SK-N-DZ (cell line): Measurements from ENCODE around the gene RAMP3.

Source experiments
- DNase-seq: peaks from one replicate; pipeline ENCODE4 v3.0.0-alpha.2; 2015; ENCODE audit warnings: low spot score

Gene RAMP3

DNA sequence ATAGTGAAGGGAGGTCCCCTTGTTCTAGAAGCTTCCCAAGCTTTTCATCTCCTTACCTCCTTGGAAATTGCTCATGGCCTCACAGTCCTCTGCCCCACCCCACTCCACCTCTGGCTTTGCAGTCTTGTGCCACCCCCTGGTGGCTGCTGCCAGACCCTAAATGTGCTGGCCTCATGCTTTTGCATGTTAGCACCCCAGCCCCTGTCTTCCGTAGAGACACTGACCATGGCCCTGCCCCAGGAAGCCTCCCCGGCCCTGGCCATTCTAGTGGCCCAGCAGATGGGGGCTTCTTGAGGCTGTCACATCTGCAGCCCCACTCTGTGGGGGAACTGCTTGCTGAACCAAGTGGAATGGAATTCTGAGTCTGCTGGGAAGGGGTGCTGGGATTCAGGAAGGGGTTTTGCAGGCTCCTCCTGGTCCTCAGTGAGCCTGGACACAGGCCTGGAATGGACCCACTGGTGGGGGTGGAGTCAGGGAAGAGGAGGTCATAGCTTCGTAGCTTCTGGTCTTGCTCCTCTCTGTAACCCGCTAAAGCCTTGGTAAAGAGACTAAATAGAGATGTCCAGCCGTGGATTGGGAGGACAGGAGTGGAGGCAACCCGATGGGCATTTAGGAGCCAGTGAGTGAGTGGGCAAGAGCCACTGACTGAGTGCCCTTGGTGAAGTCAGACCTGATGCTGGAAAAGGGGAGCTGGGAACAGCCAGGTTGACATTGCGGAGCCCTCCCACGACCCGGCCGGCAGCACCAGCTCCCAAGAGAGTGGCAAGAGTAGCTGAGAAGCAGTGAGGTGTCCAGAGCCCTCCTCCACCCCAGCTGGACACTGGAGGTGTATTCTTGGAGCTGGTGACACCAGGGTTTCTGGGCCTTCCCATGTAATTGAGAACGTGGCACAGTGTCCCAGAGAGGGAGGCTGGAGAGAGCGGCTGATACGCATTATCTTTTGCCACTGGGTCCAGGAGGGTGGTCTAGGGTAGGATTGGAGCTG lies 20.9 kb downstream of the RAMP3 start:
- no peak for DNase-seq

- no peak for DNase-seq
These were observed 22.1 kb downstream of the RAMP3 start for GRCh38 chr7:45179666-45180065.

DNA sequence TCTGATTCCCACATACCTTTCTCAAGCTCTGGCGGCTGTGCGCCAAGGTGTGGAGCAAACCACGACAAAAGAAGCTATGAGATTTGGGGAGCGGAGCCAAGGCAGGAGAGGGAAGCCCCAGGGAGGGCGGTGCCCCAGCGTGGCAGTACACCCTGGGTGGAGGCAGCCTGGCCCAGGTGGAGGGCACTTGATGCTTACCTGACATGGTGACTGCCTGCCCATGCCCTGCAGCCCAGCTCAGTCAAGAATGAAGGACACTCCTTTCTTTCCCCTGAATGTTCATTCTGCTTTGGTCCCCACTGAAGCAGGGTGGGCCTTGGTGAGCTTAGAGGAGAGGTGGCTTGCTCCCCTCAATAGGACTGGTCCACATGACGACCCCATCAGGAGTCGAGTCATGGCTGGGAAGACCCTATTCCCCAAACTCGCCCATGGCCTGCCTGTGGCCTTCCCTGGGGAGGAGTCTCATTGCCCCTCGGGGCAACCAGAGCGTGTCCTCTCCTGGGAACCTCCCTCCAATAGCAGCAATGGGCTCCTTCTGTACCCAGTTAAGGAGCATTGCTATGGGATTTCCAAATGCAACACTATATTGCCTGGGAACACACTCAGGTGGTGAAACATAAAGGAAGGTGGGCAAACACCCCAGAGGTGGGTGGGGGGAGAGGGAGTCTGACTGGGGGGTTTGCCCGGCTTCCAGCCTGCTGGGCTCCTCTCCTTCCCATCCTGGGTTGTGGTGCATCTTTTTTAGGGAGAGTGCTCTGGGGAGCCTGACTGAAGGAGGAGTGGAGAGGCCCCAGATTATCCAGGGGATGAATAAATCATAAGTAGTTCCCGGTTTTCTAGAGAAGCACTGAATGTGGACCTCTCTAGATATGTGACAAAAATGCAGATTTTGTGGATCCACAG lies 22.7 kb downstream of the RAMP3 start:
- no peak for DNase-seq

DNA sequence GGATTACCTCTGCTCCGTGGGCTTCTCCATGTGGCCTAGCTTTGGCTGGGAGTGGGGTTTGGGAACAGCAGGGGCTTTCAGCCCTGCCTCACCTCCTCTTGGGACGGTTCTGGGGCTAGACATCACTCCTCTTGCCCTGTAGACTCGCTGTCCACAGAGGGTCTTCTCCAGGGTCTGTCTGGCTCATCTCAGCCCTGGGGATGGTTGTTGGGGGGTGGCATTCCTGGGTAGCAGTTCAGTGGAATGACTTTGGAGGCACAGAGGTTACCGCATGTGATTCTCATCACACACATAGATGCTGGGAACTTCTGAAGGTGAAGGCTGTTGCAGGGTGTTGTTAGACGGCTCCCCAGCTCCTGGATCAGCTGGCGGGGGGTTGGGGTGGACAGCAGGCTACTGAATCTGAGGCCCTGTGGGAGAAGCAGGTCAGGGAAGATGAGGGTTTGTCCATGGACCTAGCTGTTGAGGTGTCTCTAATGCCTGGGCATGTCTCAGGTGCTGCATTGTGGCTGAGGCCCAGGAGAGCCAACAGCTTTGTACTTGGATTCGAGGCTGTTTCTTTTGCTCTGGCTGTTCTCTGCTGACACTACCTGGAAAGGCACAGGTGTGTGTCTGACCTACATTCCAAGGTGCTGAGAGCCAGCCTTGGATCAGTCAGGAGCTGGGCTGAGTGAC lies 23.8 kb downstream of the RAMP3 start:
- no peak for DNase-seq

DNA sequence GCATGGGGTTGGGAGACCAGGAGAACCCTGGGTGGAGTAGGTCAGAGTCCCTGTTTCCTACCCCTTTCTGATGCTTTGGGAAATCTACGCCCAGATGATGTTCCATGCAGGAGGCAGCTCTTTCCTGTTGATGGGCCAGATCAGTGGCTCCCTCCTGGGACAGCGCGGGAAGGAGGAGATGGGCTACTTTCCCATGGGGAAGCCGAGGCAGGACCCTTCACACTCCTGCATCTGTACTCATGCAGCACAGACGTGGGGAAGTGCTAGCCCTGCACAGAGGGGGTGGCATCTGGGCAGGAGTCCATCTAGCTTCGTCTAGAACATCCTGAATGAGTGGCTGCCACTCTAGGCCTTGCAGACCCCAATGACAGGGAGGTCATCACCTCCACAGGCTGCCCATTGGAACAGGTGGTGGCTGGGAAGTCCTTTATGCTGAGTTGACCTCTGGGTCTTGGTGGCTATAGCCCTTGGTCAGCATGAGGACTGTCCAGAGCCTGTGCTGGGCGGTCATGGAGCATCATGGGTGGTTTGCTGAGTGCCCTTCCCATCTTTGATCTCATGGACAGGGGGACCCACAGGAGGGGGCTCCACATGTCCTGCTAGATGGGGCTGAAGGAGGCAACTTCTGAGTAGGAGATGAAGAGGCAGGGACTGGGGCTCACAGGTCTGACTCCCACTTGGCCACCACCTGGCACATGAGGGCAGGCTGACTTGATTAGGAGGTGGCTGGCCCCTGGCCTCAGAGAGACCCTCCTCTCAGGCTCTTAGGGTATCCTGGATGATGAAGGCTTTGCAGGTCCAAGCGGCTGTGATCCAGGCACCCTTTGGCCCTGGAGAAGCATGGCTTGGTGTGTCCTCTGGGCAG lies 24.6 kb downstream of the RAMP3 start:
- no peak for DNase-seq

DNA sequence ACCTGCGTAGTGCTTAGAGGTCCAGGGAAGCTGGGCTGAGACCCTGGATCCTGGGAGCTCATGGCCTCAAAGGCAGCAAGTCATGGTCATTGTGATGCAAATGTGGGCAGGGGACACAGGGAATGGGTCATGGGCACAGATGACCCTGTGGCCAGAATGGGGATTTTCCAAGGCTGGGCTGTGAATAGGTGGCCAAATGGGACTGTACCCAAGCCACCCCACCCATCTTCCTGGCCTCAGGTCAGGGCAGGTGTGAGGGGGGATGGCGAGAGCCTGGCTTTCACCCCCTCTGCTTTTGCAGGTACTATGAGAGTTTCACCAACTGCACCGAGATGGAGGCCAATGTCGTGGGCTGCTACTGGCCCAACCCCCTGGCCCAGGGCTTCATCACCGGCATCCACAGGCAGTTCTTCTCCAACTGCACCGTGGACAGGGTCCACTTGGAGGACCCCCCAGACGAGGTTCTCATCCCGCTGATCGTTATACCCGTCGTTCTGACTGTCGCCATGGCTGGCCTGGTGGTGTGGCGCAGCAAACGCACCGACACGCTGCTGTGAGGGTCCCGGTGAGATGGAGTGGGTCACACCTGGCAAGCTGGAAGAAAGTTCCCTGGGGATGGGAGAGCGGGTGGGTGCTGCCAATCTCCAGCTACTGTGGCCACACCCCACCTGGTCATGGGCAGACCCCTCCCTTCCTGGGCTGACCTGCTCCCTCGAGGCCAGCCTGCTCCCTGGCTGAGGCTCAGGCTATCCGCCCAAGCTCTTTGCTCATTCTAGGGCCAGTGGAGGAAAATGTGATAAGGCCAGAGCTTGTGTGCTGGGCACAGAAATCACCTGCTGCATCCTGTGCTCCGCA lies 25.5 kb downstream of the RAMP3 start:
- no peak for DNase-seq

- DNase-seq, result no peak
These were observed 26.2 kb downstream of the RAMP3 start for GRCh38 chr7:45183711-45184210.

DNA sequence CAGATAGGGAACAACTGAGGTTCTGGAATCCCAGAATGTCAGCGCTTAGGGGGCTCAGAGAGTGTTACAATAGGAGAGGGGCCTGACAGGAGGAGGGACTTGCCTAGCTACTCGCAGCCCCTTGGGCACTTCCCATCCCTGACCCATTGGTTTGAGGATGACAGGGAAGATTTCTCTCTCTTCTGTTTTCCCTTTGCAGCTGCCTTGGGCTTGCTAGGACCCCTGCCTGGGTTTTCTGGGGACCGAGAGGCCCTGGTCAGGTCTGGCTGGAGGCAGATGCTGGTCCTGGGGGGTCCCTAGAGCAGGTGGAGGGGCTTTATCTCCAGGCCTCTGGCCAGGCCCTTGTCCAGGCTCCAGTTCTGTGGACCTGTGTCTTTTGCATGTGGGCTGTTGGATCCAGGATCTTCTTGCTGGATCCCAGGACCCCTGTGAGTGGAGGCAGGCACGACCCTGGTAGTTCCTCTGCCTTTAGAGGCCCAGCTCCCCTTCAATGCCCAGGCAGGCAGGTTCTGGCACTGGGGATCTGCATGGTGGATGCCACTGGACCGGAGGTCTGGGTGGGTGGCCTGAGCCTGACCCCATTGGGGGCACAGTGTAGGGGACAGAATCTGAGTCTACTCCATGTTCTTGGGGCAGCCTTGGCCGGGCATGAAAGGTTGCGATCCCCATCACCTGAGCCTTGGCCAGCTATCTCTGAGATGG lies 26.9 kb downstream of the RAMP3 start:
- DNase-seq, result no peak

- no peak for DNase-seq
These were observed 27.7 kb downstream of the RAMP3 start for GRCh38 chr7:45185028-45185863.

DNA sequence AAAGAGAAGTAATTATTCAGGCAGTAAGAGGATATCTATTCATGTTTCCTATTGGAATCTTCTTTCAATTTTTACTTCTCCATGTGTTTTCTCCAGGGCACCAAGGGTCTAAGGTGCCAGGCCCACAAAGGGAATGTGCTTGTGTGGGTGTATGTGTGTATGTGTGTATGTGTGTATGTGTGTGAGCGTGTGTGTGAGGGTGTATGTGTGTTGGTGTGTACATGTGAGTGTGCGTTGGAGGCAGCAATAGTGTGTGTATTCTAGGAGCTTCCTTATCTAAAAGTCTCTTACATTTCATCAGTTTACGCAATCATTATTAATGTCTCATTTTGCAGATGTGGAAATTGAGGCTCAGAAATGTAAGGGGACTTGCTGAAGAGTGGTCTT lies 28.3 kb downstream of the RAMP3 start:
- DNase-seq, result no peak

GRCh38 chr7:45186261-45186813 lies 28.7 kb downstream of the RAMP3 start:
- DNase-seq, result no peak

DNA sequence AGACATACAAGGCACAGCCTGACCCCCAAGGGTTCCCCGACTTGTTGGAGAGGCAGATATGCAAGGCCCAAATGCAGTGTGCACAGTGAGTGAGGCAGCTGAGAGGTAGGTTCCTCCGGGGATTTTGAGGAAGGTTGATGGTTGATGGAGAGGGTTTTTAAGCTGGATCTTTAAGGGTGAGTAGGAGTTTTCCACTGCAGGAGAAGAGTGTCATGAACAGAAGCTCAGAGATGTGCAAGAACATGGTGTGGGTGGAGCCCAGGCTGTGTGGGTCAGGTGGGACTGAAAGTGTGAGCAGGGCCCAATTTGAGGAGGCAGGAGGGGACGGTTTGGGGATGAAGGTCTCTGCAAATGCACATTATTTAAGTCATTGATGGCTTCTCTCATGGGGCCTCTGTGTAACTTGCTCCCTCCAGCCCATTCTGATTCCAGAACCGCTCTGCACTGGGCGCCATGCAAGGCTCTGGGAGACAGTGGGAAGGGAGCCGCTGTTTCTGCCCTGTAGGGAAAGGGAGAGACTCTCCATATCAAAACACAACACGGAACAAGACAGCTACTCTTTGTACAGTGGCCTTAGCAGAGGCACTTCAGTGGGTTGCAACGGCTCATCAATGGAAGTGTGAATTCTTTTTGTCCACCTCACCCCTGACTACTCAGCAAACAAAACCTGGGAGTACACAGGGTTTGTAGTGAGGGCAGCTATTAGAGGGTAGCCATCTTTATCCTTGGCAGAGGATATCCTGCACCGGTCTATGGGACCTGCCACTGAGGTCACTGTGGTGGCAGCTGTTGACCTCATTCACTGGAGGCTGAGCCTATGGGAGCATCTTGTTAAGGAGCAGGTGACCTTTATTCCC lies 29.7 kb downstream of the RAMP3 start:
- DNase-seq, result no peak

DNA sequence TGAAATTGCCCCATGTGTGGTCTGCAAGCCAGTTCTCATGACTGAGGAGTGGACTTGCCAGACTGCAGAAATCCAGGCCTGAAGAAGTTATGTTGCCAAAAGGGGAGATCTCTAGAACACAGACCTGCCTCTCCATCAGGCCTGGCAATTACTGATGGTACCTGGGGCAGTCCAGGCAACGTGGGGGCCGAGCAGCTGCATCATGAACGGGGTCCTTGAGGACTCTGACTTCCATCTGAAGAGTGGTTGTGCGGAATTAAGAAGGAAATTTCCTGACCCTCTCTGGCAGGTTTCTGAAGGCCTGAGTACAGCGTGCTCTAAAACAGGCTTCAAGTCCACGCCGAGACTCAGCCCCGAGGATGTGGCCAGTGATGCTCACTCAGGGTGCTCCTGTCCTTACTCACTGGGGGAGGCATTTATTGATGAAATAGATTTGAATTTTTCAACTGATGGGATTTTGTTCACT lies 30.4 kb downstream of the RAMP3 start:
- DNase-seq, result no peak

DNA sequence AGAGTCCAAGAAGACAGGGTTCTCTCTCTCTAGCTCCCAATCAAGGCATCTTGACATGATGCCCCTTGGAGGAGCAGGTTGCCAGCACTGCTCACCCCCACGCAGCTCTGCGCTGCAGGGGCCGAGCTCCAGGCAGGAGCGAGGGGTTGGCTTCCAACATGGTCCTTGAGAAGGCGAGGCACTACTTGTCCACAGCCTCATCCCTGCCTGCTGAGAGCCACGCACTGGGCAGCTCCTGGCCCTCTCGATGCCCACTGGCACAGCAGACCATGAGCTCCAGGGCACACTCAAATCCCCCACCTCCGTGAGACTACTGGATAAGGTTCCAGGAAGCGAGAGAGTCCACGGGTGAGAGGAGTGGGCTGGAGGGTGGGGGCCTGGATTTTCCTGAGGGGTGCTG lies 31.1 kb downstream of the RAMP3 start:
- DNase-seq, result no peak

DNA sequence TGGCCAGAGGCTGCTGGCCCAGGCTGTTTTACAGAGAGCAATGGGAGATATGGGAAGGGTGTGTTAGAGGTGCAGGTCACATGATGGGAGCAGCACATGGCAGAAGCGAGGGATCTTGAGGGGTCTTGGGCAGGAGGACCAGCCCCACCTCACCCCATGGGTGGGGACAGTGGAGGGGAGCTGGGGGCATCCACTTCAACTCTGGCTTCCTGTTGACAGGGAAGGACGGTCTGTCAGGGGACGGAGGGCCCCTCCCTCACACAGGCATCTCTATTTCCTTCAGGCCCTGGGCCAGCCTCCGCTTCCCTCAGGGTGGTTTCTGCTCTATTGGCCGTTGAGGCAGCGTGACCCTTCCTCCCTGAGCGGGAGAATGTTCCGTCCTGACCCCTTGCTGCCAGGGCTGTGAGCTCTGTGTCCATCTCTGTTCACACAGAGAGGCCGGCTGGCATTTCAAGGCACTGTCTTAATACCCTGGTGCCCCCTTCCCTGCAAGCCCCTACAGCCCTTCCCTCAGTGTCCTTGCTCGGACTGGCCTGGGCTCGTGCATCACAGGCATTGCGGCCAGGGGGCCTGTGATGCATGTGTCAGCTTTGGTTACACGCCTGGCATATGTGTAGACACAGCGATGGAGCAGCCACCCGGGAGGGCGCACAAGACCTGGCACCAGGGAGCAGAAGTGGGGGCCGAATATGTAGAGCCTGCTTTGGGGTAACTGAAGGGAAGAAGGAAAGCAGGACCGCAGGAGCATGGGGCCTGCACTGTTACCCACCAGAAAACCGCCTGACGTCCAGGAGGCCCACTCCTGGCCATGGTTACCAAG lies 31.8 kb downstream of the RAMP3 start:
- no peak for DNase-seq
